NCI-H1694 (cell line): ENCODE data around the gene TLR5.

ENCODE experiments used
- DNase-seq: peaks from one replicate; lab custom pipeline; 2025; lab: John Stamatoyannopoulos, UW

TLR5 gene

GRCh38 chr1:223066415-223066814, 76.6 kb downstream of the TLR5 start:
- no peak for DNase-seq

- no peak for DNase-seq
These were observed 80.9 kb downstream of the TLR5 start for GRCh38 chr1:223062177-223062576.

GRCh38 chr1:223059526-223059925, 83.5 kb downstream of the TLR5 start:
- no peak for DNase-seq
